Measurements from ENCODE around the gene IFI35. TPM values are rescaled to one million over a fixed set of nuclear protein-coding genes. Genes with fewer than 3 reads are reported as not detected.
"Not testable (repeated sequence)": the region's sequence is repeated elsewhere in the genome, so short reads cannot be mapped to it uniquely, and the experiment has no call there.

IFI35 gene
- total RNA-seq, 2 donors from 2014 or later, result 3.0 to 5.1 TPM

- WGBS, 2 experiments (ENCODE audit: insufficient coverage in 1 of 2, insufficient read length in 1 of 2), result 88 to 90% methylated on average over 1 of the region's 1 CpG
- Mint-ChIP-seq H3K4me1 (no peaks in the 10 kb centered on the region), H3K27me3 (ENCODE audit: insufficient read depth) (no peaks in the 10 kb centered on the region), H3K4me3 (no peak overlapping the region), H3K36me3 (ENCODE audit: low read depth) (peaks cover 43% of the 10 kb centered on the region), H3K27ac (no peak overlapping the region), H3K9me3 (no peaks in the 10 kb centered on the region)
- H3K9ac ChIP-seq (ENCODE audit: extremely low read depth, low read length, poor library complexity, severe bottlenecking), result no peak overlapping the region
- H3K9me3 ChIP-seq (ENCODE audit: control insufficient read depth, low read length), result no peaks in the 10 kb centered on the region
- no peak overlapping the region for H3K27ac ChIP-seq (ENCODE audit: low read depth, low read length)
- no peak for DNase-seq
- no peaks in the 10 kb centered on the region for H3K4me1 ChIP-seq (ENCODE audit: control insufficient read depth, insufficient read depth, low read length)
- H3K27me3 ChIP-seq (ENCODE audit: control insufficient read depth, insufficient read depth, low read length, poor library complexity, severe bottlenecking), result no peaks in the 10 kb centered on the region
- peaks cover 27% of the 10 kb centered on the region for H3K36me3 ChIP-seq (ENCODE audit: control insufficient read depth, insufficient read depth, low read length)
- no peak overlapping the region for H3K4me3 ChIP-seq (ENCODE audit: low read length)
- no peak for TF ChIP-seq CTCF (conservative IDR thresholded peaks at IDR 0.05)
Measured at GRCh38 chr17:43051969-43052368, 45.4 kb downstream of the IFI35 start.

GRCh38 chr17:43053008-43053407, 46.4 kb downstream of the IFI35 start:
- peaks cover 22% of the 10 kb centered on the region for H3K36me3 ChIP-seq (ENCODE audit: control insufficient read depth, insufficient read depth, low read length)
- not testable (repeated sequence) for H3K4me1 Mint-ChIP-seq; H3K4me3 ChIP-seq (ENCODE audit: low read length); H3K9me3 ChIP-seq (ENCODE audit: control insufficient read depth, low read length); H3K27ac Mint-ChIP-seq; DNase-seq; H3K27me3 Mint-ChIP-seq (ENCODE audit: insufficient read depth); H3K4me3 Mint-ChIP-seq; H3K27ac ChIP-seq (ENCODE audit: low read depth, low read length); H3K9me3 Mint-ChIP-seq; H3K9ac ChIP-seq (ENCODE audit: extremely low read depth, low read length, poor library complexity, severe bottlenecking); H3K27me3 ChIP-seq (ENCODE audit: control insufficient read depth, insufficient read depth, low read length, poor library complexity, severe bottlenecking); H3K4me1 ChIP-seq (ENCODE audit: control insufficient read depth, insufficient read depth, low read length)
- H3K36me3 Mint-ChIP-seq (ENCODE audit: low read depth), result peaks cover 38% of the 10 kb centered on the region
- whole genome bisulfite sequencing, 2 experiments (ENCODE audit: insufficient coverage in 1 of 2, insufficient read length in 1 of 2), result 94 to 96% methylated on average over 6 to 7 of the region's 7 CpGs

- H3K4me1 Mint-ChIP-seq, result no peaks in the 10 kb centered on the region
- no peaks in the 10 kb centered on the region for H3K9me3 Mint-ChIP-seq
- WGBS, 2 experiments (ENCODE audit: insufficient coverage in 1 of 2, insufficient read length in 1 of 2), result 92 to 94% methylated on average over 2 to 7 of the region's 7 CpGs
- Histone ChIP-seq H3K4me3 (ENCODE audit: low read length) (no peak overlapping the region), H3K36me3 (ENCODE audit: control insufficient read depth, insufficient read depth, low read length) (peaks cover 19% of the 10 kb centered on the region), H3K4me1 (ENCODE audit: control insufficient read depth, insufficient read depth, low read length) (no peaks in the 10 kb centered on the region), H3K27me3 (ENCODE audit: control insufficient read depth, insufficient read depth, low read length, poor library complexity, severe bottlenecking) (no peaks in the 10 kb centered on the region), H3K27ac (ENCODE audit: low read depth, low read length) (no peak overlapping the region), H3K9ac (ENCODE audit: extremely low read depth, low read length, poor library complexity, severe bottlenecking) (no peak overlapping the region), H3K9me3 (ENCODE audit: control insufficient read depth, low read length) (no peaks in the 10 kb centered on the region)
- H3K27me3 Mint-ChIP-seq (ENCODE audit: insufficient read depth), result no peaks in the 10 kb centered on the region
- no peak for DNase-seq
- no peak overlapping the region for H3K4me3 Mint-ChIP-seq
- no peak overlapping the region for H3K27ac Mint-ChIP-seq
- no peak for TF ChIP-seq CTCF (conservative IDR thresholded peaks at IDR 0.05)
- H3K36me3 Mint-ChIP-seq (ENCODE audit: low read depth), result peaks cover 34% of the 10 kb centered on the region
Measured at GRCh38 chr17:43056051-43056450, 49.5 kb downstream of the IFI35 start.

GRCh38 chr17:43062984-43063638, 56.5 kb downstream of the IFI35 start:
- no peak for DNase-seq
- peaks cover 23% of the 10 kb centered on the region for H3K4me1 Mint-ChIP-seq
- WGBS, 2 experiments (ENCODE audit: insufficient coverage in 1 of 2, insufficient read length in 1 of 2), result 90 to 94% methylated on average over 9 to 10 of the region's 10 CpGs
- no peak overlapping the region for H3K4me3 ChIP-seq (ENCODE audit: low read length)
- H3K27ac Mint-ChIP-seq, result peak overlapping the region; percentile 45
- H3K4me1 ChIP-seq (ENCODE audit: control insufficient read depth, insufficient read depth, low read length), result peaks cover 18% of the 10 kb centered on the region
- no peaks in the 10 kb centered on the region for H3K27me3 ChIP-seq (ENCODE audit: control insufficient read depth, insufficient read depth, low read length, poor library complexity, severe bottlenecking)
- no peak overlapping the region for H3K27ac ChIP-seq (ENCODE audit: low read depth, low read length)
- no peaks in the 10 kb centered on the region for H3K9me3 Mint-ChIP-seq
- no peak for TF ChIP-seq CTCF (conservative IDR thresholded peaks at IDR 0.05)
- H3K9me3 ChIP-seq (ENCODE audit: control insufficient read depth, low read length), result no peaks in the 10 kb centered on the region
- no peak overlapping the region for H3K4me3 Mint-ChIP-seq
- H3K36me3 Mint-ChIP-seq (ENCODE audit: low read depth), result peaks cover 30% of the 10 kb centered on the region
- H3K36me3 ChIP-seq (ENCODE audit: control insufficient read depth, insufficient read depth, low read length), result peaks cover 18% of the 10 kb centered on the region
- no peaks in the 10 kb centered on the region for H3K27me3 Mint-ChIP-seq (ENCODE audit: insufficient read depth)
- no peak overlapping the region for H3K9ac ChIP-seq (ENCODE audit: extremely low read depth, low read length, poor library complexity, severe bottlenecking)
